MM.1S (cell line): ENCODE results near the gene LPIN2.

Source experiments
- DNase-seq: peaks from one replicate; pipeline ENCODE4 v3.0.0-alpha.2; 2015
- H2AFZ ChIP-seq: fragments of 300-600 bp; sonication (generic); 2 replicates; pipeline ENCODE4 v1.6.0; 2016; ENCODE audit warnings: antibody characterized with exemption, low read length
- H3F3A ChIP-seq: fragments of 300-600 bp; sonication (generic); 2 replicates; pipeline ENCODE4 v1.6.1; 2016; ENCODE audit warnings: mild to moderate bottlenecking, antibody characterized with exemption, low read length, moderate library complexity, mixed read lengths; ENCODE audit not compliant: insufficient read depth
- H3K27ac ChIP-seq: fragments of 300-600 bp; sonication (generic); 2 replicates; pipeline ENCODE4 v1.5.1; 2016; ENCODE audit warnings: mild to moderate bottlenecking, low read length
- H3K27me3 ChIP-seq: fragments of 300-600 bp; sonication (generic); replicated peaks from 2 replicates; pipeline ENCODE4 v1.6.0; 2016; ENCODE audit warnings: low read length; ENCODE audit not compliant: insufficient read depth
- H3K36me3 ChIP-seq: fragments of 300-600 bp; sonication (generic); replicated peaks from 2 replicates; pipeline ENCODE4 v1.6.1; 2016; ENCODE audit warnings: mild to moderate bottlenecking, low read length, mixed read lengths; ENCODE audit not compliant: insufficient read depth
- H3K4me1 ChIP-seq: fragments of 300-600 bp; sonication (generic); 2 replicates; pipeline ENCODE4 v1.6.1; 2016; ENCODE audit warnings: low read length, mixed read lengths
- H3K4me2 ChIP-seq: fragments of 300-600 bp; sonication (generic); 2 replicates; pipeline ENCODE4 v1.6.0; 2016; ENCODE audit warnings: low read depth, low read length
- H3K4me3 ChIP-seq: fragments of 300-600 bp; sonication (generic); 2 replicates; pipeline ENCODE4 v1.5.1; 2016; ENCODE audit warnings: low read length, mixed read lengths
- H3K79me2 ChIP-seq: fragments of 300-600 bp; sonication (generic); 2 replicates; pipeline ENCODE4 v1.6.1; 2016; ENCODE audit warnings: mixed run types, low read length, mixed read lengths
- H3K9ac ChIP-seq: fragments of 300-600 bp; sonication (generic); 2 replicates; pipeline ENCODE4 v1.6.1; 2016; ENCODE audit warnings: low read length, mixed read lengths
- H3K9me2 ChIP-seq: fragments of 300-600 bp; sonication (generic); replicated peaks from 2 replicates; pipeline ENCODE4 v1.6.1; 2016; ENCODE audit warnings: mild to moderate bottlenecking, low read length, mixed read lengths; ENCODE audit not compliant: insufficient read depth
- H3K9me3 ChIP-seq: fragments of 300-600 bp; sonication (generic); replicated peaks from 2 replicates; pipeline ENCODE4 v1.6.1; 2016; ENCODE audit warnings: mild to moderate bottlenecking, low read length, mixed read lengths; ENCODE audit not compliant: insufficient read depth
- H4K20me1 ChIP-seq: fragments of 300-600 bp; sonication (generic); 2 replicates; pipeline ENCODE4 v1.6.1; 2016; ENCODE audit warnings: mild to moderate bottlenecking, low read length, moderate library complexity, mixed read lengths; ENCODE audit not compliant: insufficient read depth
- EZH2 ChIP-seq: fragments of 300-600 bp; sonication (generic); optimal IDR thresholded peaks from 2 replicates; pipeline ENCODE3; 2017; ENCODE audit warnings: low read depth, mild to moderate bottlenecking, antibody characterized with exemption, low read length, mixed read lengths
- EZH2phosphoT487 ChIP-seq: fragments of 300-600 bp; sonication (generic); IDR thresholded peaks from 2 replicates; pipeline ENCODE4 v1.6.1; 2018; ENCODE audit warnings: antibody characterized with exemption, low read length
- TF ChIP-seq, protein P1 (sequence below): fragments of 300-600 bp; sonication (generic); IDR thresholded peaks from 2 replicates; pipeline ENCODE4 v1.5.1; 2016; ENCODE audit warnings: antibody characterized with exemption, low read length, mixed read lengths

LPIN2 gene

DNA sequence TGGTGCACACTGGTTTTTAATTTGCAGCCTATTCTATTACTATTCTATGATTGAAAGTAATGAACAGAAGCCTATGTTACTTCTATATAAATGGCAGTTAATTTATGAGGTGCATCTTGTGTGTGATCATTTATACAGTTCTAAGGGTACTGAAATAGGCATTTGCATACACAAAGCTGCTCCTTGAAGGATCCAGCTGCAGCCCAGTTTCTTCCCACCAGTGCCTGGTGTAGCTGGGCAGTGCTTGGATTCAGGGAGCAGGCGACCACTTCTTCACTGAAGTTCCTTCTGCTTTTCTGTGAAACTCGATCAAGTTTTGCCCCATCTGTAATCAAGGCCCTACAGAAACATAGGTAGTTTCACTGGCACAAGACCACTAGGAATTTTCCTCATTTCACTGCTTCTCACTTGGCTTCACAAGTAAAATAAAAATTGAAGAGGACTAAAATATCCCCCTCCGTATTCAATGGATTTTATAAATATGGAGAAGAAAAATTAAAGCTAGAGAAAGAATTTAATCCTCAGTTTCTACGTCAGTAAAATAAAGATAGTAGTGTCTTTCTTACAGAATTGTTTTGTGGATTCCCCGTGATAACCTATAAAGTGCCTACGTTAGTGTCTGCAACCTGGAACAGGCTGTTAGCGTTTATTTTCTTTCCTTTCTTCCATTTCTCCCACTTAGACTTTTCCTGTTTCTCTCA is 1.7 kb upstream of the LPIN2 start:
- H3K4me2 ChIP-seq = no peak overlapping the region
- H3K4me1 ChIP-seq = 0 out of 2 replicates have a peak, but pooled peaks cover 5% of the 10 kb centered on the region
- no peaks in the 10 kb centered on the region for H3K36me3 ChIP-seq
- no peaks in the 10 kb centered on the region for H3F3A ChIP-seq
- H3K9me2 ChIP-seq = no peaks in the 10 kb centered on the region
- H3K79me2 ChIP-seq = peaks cover 16% of the 10 kb centered on the region
- H2AFZ ChIP-seq = no peak overlapping the region
- H3K4me3 ChIP-seq = no peak overlapping the region
- no peak for DNase-seq
- no peaks in the 10 kb centered on the region for H3K27me3 ChIP-seq
- TF ChIP-seq EZH2phosphoT487 = no peak
- TF ChIP-seq, protein P1, sequence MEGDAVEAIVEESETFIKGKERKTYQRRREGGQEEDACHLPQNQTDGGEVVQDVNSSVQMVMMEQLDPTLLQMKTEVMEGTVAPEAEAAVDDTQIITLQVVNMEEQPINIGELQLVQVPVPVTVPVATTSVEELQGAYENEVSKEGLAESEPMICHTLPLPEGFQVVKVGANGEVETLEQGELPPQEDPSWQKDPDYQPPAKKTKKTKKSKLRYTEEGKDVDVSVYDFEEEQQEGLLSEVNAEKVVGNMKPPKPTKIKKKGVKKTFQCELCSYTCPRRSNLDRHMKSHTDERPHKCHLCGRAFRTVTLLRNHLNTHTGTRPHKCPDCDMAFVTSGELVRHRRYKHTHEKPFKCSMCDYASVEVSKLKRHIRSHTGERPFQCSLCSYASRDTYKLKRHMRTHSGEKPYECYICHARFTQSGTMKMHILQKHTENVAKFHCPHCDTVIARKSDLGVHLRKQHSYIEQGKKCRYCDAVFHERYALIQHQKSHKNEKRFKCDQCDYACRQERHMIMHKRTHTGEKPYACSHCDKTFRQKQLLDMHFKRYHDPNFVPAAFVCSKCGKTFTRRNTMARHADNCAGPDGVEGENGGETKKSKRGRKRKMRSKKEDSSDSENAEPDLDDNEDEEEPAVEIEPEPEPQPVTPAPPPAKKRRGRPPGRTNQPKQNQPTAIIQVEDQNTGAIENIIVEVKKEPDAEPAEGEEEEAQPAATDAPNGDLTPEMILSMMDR = no peak
- no peak for TF ChIP-seq EZH2
- H3K9ac ChIP-seq = no peak overlapping the region
- no peak overlapping the region for H3K27ac ChIP-seq
- no peaks in the 10 kb centered on the region for H3K9me3 ChIP-seq
- H4K20me1 ChIP-seq = no peaks in the 10 kb centered on the region

DNA sequence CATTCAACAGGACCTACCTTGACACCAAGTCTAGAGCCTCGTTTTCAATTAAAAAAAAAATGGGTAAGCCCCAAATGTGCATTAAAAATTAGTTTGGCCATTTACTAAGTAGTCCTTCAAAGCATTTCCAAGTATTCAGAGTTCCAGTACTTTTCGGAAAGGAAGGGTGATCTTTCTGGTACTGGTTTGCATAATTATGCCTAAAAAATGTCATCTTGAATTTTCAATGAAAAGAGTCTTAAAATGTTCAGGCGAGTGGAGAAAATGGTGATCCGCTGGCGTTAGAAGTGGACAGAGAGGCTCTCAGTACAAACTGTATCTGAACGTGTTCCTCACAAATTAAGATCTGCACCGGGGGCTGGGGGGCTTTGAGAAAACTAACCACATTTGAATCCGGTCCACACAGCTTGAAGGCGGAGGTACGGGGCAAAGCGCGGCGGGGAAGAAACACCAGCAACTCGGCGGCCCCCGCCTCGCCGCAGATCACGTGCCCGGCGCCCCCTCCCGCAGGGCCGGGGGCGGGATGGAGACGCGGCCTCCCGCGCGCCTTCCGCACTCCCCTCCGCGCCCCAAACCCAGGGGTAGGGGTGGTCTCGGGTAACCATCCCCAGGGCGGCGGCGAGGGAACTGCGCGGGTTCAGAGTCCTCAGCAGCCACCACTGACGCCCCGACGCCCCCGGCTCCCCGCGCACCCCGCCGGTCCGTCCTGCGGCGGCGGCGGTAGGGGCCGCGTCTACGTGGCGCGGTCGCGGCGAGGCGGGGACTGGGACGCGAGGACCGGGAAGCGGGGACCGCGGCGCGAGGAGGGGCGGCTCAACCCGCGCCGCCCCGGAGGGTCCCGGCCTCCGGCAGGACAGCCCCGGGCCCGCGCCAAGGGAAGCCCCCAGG is 564 bp downstream of the LPIN2 start:
- H3K9me3 ChIP-seq = no peaks in the 10 kb centered on the region
- TF ChIP-seq, protein P1 = no peak
- TF ChIP-seq EZH2 (no peak), EZH2phosphoT487 (no peak)
- no peaks in the 10 kb centered on the region for H3F3A ChIP-seq
- peak overlapping the region; percentile 58 for H3K4me2 ChIP-seq
- H2AFZ ChIP-seq = peak overlapping the region; percentile 79
- peaks cover 16% of the 10 kb centered on the region for H3K79me2 ChIP-seq
- H3K9me2 ChIP-seq = no peaks in the 10 kb centered on the region
- H3K4me3 ChIP-seq = peak overlapping the region; percentile 77
- peak overlapping the region; percentile 59; the same call in 1 of the 2 replicates for H3K9ac ChIP-seq
- no peaks in the 10 kb centered on the region for H4K20me1 ChIP-seq
- H3K27me3 ChIP-seq = no peaks in the 10 kb centered on the region
- H3K4me1 ChIP-seq = 0 out of 2 replicates have a peak, but pooled peaks cover 5% of the 10 kb centered on the region
- H3K27ac ChIP-seq = no peak overlapping the region; the same call in 1 of the 2 replicates
- H3K36me3 ChIP-seq = no peaks in the 10 kb centered on the region
- DNase-seq = no peak

DNA sequence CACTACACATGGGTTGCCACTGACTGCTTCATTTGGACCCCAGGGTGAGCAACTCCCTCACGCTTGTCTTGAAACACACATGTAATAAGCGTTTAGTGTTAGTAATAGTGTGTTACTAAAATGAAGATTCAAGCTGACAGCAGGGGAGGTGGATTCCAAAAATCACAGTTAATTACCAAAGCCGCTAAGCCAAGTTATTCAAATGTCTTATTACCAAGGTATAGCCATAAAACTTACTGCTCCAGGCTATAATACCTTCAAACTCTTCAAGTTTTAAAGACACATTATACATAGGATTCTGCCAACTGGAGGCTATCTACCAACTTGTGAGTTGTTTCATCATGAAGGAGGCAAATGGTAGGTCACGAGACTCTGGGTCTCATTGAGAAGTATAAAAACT is 2.9 kb downstream of the LPIN2 start:
- Histone ChIP-seq H4K20me1 (no peaks in the 10 kb centered on the region), H3K9ac (no peak overlapping the region), H3K4me2 (no peak overlapping the region)

More for the DNA sequence above, 2.9 kb downstream of the LPIN2 start:
- Histone ChIP-seq H3K9me2 (no peaks in the 10 kb centered on the region), H3K27me3 (no peaks in the 10 kb centered on the region), H3K4me1 (no peaks in the 10 kb centered on the region), H3K4me3 (no peak overlapping the region), H3K27ac (no peak overlapping the region), H3K9me3 (no peaks in the 10 kb centered on the region), H3F3A (no peaks in the 10 kb centered on the region), H2AFZ (no peak overlapping the region), H3K36me3 (no peaks in the 10 kb centered on the region), H3K79me2 (peaks cover 20% of the 10 kb centered on the region)
- TF ChIP-seq, protein P1 = no peak
- TF ChIP-seq EZH2phosphoT487 = no peak
- no peak for TF ChIP-seq EZH2
- DNase-seq = no peak
